ENCODE results near the gene CYP21A2.
A peak's percentile ranks its signal among the peaks of the same experiment; 100 is the strongest.
"Not testable (repeated sequence)": the region's sequence is repeated elsewhere in the genome, so short reads cannot be mapped to it uniquely, and the experiment has no call there.

Gene CYP21A2

GRCh38 chr6:32055756-32056155 lies 17.5 kb downstream of the CYP21A2 start:
- not testable (repeated sequence) for DNase-seq (ENCODE audit: low read depth)

GRCh38 chr6:32056254-32056653 lies 18.0 kb downstream of the CYP21A2 start:
- DNase-seq (ENCODE audit: low read depth): no peak

- no peak for DNase-seq (ENCODE audit: low read depth)
Measured at GRCh38 chr6:32057966-32058365, 19.8 kb downstream of the CYP21A2 start.

GRCh38 chr6:32058511-32058963 lies 20.3 kb downstream of the CYP21A2 start:
- no peak for DNase-seq (ENCODE audit: low read depth)

- no peak for DNase-seq (ENCODE audit: low read depth)
Measured at GRCh38 chr6:32060966-32061655, 22.9 kb downstream of the CYP21A2 start.

GRCh38 chr6:32064706-32065105 lies 26.5 kb downstream of the CYP21A2 start:
- no peak for DNase-seq (ENCODE audit: low read depth)

GRCh38 chr6:32067521-32067920 lies 29.3 kb downstream of the CYP21A2 start:
- DNase-seq (ENCODE audit: low read depth): not testable (repeated sequence)

GRCh38 chr6:32068315-32068714 lies 30.1 kb downstream of the CYP21A2 start:
- DNase-seq (ENCODE audit: low read depth): not testable (repeated sequence)

- DNase-seq (ENCODE audit: low read depth): no peak
Measured at GRCh38 chr6:32068867-32069266, 30.7 kb downstream of the CYP21A2 start.

- no peak for DNase-seq (ENCODE audit: low read depth)
Measured at GRCh38 chr6:32069460-32069859, 31.2 kb downstream of the CYP21A2 start.

GRCh38 chr6:32069878-32070515 lies 31.8 kb downstream of the CYP21A2 start:
- no peak for DNase-seq (ENCODE audit: low read depth)

- no peak for DNase-seq (ENCODE audit: low read depth)
Measured at GRCh38 chr6:32070814-32071543, 32.8 kb downstream of the CYP21A2 start.

- DNase-seq (ENCODE audit: low read depth): no peak
Measured at GRCh38 chr6:32073101-32073500, 34.9 kb downstream of the CYP21A2 start.

- no peak for DNase-seq (ENCODE audit: low read depth)
Measured at GRCh38 chr6:32073613-32074012, 35.4 kb downstream of the CYP21A2 start.

- DNase-seq (ENCODE audit: low read depth): no peak
Measured at GRCh38 chr6:32074996-32075532, 36.8 kb downstream of the CYP21A2 start.

GRCh38 chr6:32075781-32076180 lies 37.6 kb downstream of the CYP21A2 start:
- no peak for DNase-seq (ENCODE audit: low read depth)

- peak; percentile 55 for DNase-seq (ENCODE audit: low read depth)
Measured at GRCh38 chr6:32076321-32076809, 38.1 kb downstream of the CYP21A2 start.

GRCh38 chr6:32079566-32080290 lies 41.5 kb downstream of the CYP21A2 start:
- no peak for DNase-seq (ENCODE audit: low read depth)

- peak; percentile 79 for DNase-seq (ENCODE audit: low read depth)
Measured at GRCh38 chr6:32081168-32081990, 43.2 kb downstream of the CYP21A2 start.

- DNase-seq (ENCODE audit: low read depth): no peak
Measured at GRCh38 chr6:32082478-32082877, 44.3 kb downstream of the CYP21A2 start.

GRCh38 chr6:32082935-32083334 lies 44.7 kb downstream of the CYP21A2 start:
- DNase-seq (ENCODE audit: low read depth): peak; percentile 80

All from fibroblast of the conjunctiva (primary cell).